ENCODE measurements around the gene HS3ST4. TPM values are rescaled to one million over a fixed set of nuclear protein-coding genes. Genes with fewer than 3 reads are reported as not detected.

HS3ST4 gene
- total and polyA plus RNA-seq, 2 experiments from 2014 or later: not detected

- Histone ChIP-seq H3F3A (ENCODE audit: insufficient read depth) (no peaks in the 10 kb centered on the region), H3K4me2 (ENCODE audit: unreplicated experiment) (no peak overlapping the region), H4K20me1 (ENCODE audit: insufficient read depth) (no peaks in the 10 kb centered on the region), H3K4me1 (ENCODE audit: insufficient read depth) (no peaks in the 10 kb centered on the region), H3K27me3 (replicated peaks; ENCODE audit: insufficient read depth) (no peaks in the 10 kb centered on the region), H3K9me3 (ENCODE audit: low read depth) (no peaks in the 10 kb centered on the region), H3K9me2 (ENCODE audit: insufficient read depth) (no peaks in the 10 kb centered on the region), H3K36me3 (ENCODE audit: low read depth) (no peaks in the 10 kb centered on the region), H3K9ac (no peak overlapping the region), H2AFZ (no peak overlapping the region), H3K79me2 (ENCODE audit: insufficient read depth) (no peaks in the 10 kb centered on the region), H3K4me3 (no peak overlapping the region), H3K27ac (no peak overlapping the region)
- no peak for DNase-seq
- TF ChIP-seq EZH2phosphoT487 (IDR thresholded peaks at IDR 0.05; ENCODE audit: insufficient read depth, low read depth) (no peak), EZH2 (IDR thresholded peaks at IDR 0.05; ENCODE audit: insufficient read depth, poor library complexity, severe bottlenecking) (no peak)
- in situ Hi-C loops (cut with MboI): no loop called here
- 14 to 16% methylated on average over 5 of the region's 5 CpGs for WGBS, 2 experiments (ENCODE audit: low coverage in 1 of 2, low lambda C conversion rate in 2 of 2, missing lambda C conversion rate in 2 of 2)
These were observed 313.6 kb downstream of the HS3ST4 start for GRCh38 chr16:26005336-26005735.

- no peaks in the 10 kb centered on the region for H3K9me3 ChIP-seq (ENCODE audit: low read depth)
- TF ChIP-seq EZH2phosphoT487 (IDR thresholded peaks at IDR 0.05; ENCODE audit: insufficient read depth, low read depth) (no peak), EZH2 (IDR thresholded peaks at IDR 0.05; ENCODE audit: insufficient read depth, poor library complexity, severe bottlenecking) (no peak)
- H3K4me3 ChIP-seq: no peak overlapping the region
- 19 to 20% methylated on average over 1 of the region's 1 CpG for WGBS, 2 experiments (ENCODE audit: low coverage in 1 of 2, low lambda C conversion rate in 2 of 2, missing lambda C conversion rate in 2 of 2)
- no peak overlapping the region for H3K4me2 ChIP-seq (ENCODE audit: unreplicated experiment)
- no peaks in the 10 kb centered on the region for H3K27me3 ChIP-seq (replicated peaks; ENCODE audit: insufficient read depth)
- no peaks in the 10 kb centered on the region for H3K4me1 ChIP-seq (ENCODE audit: insufficient read depth)
- no peaks in the 10 kb centered on the region for H4K20me1 ChIP-seq (ENCODE audit: insufficient read depth)
- no peaks in the 10 kb centered on the region for H3K79me2 ChIP-seq (ENCODE audit: insufficient read depth)
- no peaks in the 10 kb centered on the region for H3F3A ChIP-seq (ENCODE audit: insufficient read depth)
- no peak overlapping the region for H3K27ac ChIP-seq
- no peaks in the 10 kb centered on the region for H3K9me2 ChIP-seq (ENCODE audit: insufficient read depth)
- DNase-seq: no peak
- H2AFZ ChIP-seq: no peak overlapping the region
- no peak overlapping the region for H3K9ac ChIP-seq
- no peaks in the 10 kb centered on the region for H3K36me3 ChIP-seq (ENCODE audit: low read depth)
- in situ Hi-C loops (cut with MboI): no loop called here
These were observed 320.6 kb downstream of the HS3ST4 start for GRCh38 chr16:26012376-26012775.

DNA sequence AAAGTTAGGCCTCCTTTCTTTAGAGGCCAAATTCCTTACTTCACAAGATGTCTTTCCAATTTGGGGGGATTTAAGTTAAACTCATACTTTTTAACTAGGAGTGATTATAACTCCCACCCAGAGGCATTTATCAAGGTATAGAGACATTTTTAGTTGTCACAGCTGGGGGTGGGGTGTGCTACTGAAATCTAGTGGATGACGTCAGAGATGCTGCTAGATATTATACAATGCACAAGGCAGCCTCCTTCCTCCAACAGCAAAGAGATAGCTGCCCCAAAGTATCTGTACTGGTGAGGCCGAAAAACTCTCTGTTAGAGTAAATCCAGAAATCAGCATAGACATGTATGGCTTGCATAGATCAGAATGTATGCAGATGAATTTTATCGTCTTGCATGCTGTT is 324.0 kb downstream of the HS3ST4 start:
- in situ Hi-C loops (cut with MboI): no loop called here
- Histone ChIP-seq H4K20me1 (ENCODE audit: insufficient read depth) (no peaks in the 10 kb centered on the region), H3K4me1 (ENCODE audit: insufficient read depth) (no peaks in the 10 kb centered on the region), H3K79me2 (ENCODE audit: insufficient read depth) (no peaks in the 10 kb centered on the region), H3K9ac (no peak overlapping the region), H3K4me3 (no peak overlapping the region), H3K9me3 (ENCODE audit: low read depth) (no peaks in the 10 kb centered on the region), H3F3A (ENCODE audit: insufficient read depth) (no peaks in the 10 kb centered on the region), H3K9me2 (ENCODE audit: insufficient read depth) (no peaks in the 10 kb centered on the region), H3K27ac (no peak overlapping the region), H3K4me2 (ENCODE audit: unreplicated experiment) (no peak overlapping the region), H3K27me3 (replicated peaks; ENCODE audit: insufficient read depth) (no peaks in the 10 kb centered on the region), H3K36me3 (ENCODE audit: low read depth) (no peaks in the 10 kb centered on the region), H2AFZ (no peak overlapping the region)
- WGBS, 2 experiments (ENCODE audit: low coverage in 1 of 2, low lambda C conversion rate in 2 of 2, missing lambda C conversion rate in 2 of 2): 29 to 33% methylated on average over 3 of the region's 3 CpGs
- no peak for TF ChIP-seq EZH2 (IDR thresholded peaks at IDR 0.05; ENCODE audit: insufficient read depth, poor library complexity, severe bottlenecking)
- no peak for DNase-seq

DNA sequence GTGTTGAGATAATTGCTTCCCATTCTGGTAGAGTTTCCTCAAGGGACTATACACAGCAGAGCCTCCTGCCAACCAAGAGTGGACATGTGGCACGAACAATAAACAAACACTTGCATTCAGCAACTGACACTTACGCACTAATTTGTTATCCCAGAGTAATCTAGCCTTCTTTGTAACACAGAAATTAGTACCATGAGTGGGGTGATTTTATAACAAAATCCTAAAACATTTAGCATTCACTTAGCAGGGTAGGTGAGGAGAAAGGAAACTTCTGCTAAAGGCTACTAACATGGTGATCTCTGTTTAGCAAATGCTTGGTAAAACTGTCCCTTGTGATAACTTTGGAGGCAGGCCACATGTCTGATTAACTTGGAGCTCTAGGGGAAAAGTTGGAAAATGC is 325.2 kb downstream of the HS3ST4 start:
- Histone ChIP-seq H3K9me2 (ENCODE audit: insufficient read depth) (no peaks in the 10 kb centered on the region), H3K79me2 (ENCODE audit: insufficient read depth) (no peaks in the 10 kb centered on the region), H3K27me3 (replicated peaks; ENCODE audit: insufficient read depth) (no peaks in the 10 kb centered on the region), H3K36me3 (ENCODE audit: low read depth) (no peaks in the 10 kb centered on the region), H4K20me1 (ENCODE audit: insufficient read depth) (no peaks in the 10 kb centered on the region), H2AFZ (no peak overlapping the region), H3K27ac (no peak overlapping the region), H3K9me3 (ENCODE audit: low read depth) (no peaks in the 10 kb centered on the region), H3K4me3 (no peak overlapping the region), H3K4me2 (ENCODE audit: unreplicated experiment) (no peak overlapping the region), H3F3A (ENCODE audit: insufficient read depth) (no peaks in the 10 kb centered on the region), H3K9ac (no peak overlapping the region), H3K4me1 (ENCODE audit: insufficient read depth) (no peaks in the 10 kb centered on the region)
- WGBS, 2 experiments (ENCODE audit: low coverage in 1 of 2, low lambda C conversion rate in 2 of 2, missing lambda C conversion rate in 2 of 2): 15 to 18% methylated on average over 2 of the region's 2 CpGs
- in situ Hi-C loops (cut with MboI): no loop called here
- no peak for DNase-seq
- TF ChIP-seq EZH2phosphoT487 (IDR thresholded peaks at IDR 0.05; ENCODE audit: insufficient read depth, low read depth) (no peak), EZH2 (IDR thresholded peaks at IDR 0.05; ENCODE audit: insufficient read depth, poor library complexity, severe bottlenecking) (no peak)
